GM18951 (cell line): ENCODE measurements around the gene FHIT.

Experiments used
- POLR2A ChIP-seq: IDR thresholded peaks from 4 replicates; pipeline ENCODE4 v1.6.1; 2011; ENCODE audit warnings: mild to moderate bottlenecking; ENCODE audit not compliant: insufficient read length, insufficient read depth; ENCODE audit errors: extremely low read depth
- in situ Hi-C: fragments of 300-500 bp; cut with MboI; formaldehyde crosslinking; loops from one replicate; pipeline ENCODE4 v1.12.0; 2022; ENCODE audit warnings: low sequenced_read_pairs, mixed read lengths, inconsistent platforms; ENCODE audit not compliant: unreplicated experiment

Gene FHIT

DNA sequence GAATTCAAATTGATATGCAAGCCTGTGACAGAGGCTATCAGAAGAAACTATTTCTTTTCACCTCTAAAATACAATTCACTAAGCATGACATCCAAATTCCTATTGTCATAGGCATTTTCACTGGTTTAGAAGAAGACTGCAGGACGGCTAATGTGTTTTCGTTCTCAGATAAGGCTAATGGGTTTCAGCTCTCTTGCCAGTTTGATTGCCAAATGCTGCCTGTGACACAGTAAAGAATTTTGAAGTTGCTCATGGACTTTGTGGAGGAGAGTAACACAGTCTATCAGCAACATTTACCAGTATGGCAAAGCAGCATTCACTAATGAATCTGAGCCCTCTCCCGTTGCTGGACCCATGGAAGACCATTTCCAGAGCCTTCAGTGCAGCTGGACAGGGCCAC is 948.1 kb downstream of the FHIT start:
- in situ Hi-C loops = no loop called here
- TF ChIP-seq POLR2A = no peak

DNA sequence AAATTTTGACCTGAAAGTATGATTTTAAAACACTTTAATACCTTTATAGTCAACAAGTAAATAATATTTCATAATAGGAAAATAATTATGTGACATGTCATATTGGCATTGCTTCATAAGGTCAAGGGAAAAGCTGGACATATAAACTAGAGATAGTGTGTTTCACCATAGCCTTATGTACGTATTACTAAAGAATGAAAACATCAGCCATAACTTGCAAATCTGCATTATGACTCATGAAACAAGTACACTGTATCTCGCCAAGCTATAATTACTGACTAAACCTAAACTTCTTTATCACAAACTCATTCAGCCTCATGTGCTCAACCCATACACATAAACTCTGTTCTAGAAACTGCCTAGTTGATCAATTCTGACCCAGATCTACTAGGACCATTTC is 950.1 kb downstream of the FHIT start:
- TF ChIP-seq POLR2A = no peak

DNA sequence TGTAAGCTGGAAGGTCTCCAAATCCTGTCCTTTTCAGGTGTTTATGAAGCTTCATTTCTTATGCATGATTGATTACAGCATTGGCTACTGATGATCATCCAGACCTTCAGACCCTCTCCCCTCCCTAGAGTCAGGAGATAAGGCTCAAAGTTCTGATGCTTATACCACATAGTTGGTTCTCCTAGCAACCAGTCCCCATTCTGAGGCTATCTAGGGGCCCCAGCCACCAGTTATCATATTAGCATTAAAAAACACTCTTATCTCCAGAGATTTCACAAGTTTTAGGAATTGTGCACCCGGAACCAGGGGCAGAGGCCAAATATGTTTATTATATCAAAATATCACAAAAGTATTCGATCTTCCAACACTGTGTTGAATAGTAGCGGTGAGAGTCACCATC is 953.1 kb downstream of the FHIT start:
- in situ Hi-C loops = no loop called here
- no peak for TF ChIP-seq POLR2A

More for the DNA sequence above, 950.1 kb downstream of the FHIT start:
- in situ Hi-C loops = no loop called here

DNA sequence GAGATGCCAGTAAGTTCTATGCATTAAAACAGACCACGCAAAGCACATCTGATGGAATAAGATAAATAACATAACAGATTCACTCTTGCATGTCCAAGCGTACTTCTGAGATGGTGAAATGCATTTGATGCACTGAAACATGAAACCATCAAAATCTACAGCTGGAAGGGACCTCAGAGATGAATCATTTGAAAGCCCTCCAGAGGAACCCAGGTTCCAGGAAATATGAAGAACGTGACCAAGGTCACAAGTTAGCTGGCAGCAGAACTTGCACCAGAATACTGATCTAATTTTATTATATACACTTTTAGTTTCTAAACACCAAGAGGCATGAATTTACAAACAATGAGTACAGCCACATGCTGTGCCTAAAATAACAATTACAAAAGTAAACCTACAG is 957.1 kb downstream of the FHIT start:
- TF ChIP-seq POLR2A = no peak
- in situ Hi-C loops = no loop called here

DNA sequence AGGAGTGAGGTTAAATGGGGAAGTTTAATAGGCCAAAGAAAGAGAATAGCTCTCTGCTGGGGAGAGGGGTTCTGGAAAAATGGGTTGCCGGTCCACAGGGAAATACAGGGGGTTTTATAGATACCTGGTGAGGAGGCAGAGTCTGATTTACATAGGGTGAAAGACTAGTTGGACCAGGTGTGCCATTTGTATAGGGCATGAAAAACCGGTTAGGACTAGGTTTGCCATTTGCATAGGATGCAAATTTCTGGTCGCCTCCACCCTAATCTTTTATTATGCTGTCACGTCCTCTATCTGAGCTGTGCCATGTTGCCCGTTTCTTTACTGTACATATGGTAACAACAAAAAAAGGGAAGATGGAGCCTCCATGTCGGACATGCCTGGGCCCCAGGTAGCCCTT is 960.1 kb downstream of the FHIT start:
- TF ChIP-seq POLR2A = no peak
- in situ Hi-C loops = no loop called here

DNA sequence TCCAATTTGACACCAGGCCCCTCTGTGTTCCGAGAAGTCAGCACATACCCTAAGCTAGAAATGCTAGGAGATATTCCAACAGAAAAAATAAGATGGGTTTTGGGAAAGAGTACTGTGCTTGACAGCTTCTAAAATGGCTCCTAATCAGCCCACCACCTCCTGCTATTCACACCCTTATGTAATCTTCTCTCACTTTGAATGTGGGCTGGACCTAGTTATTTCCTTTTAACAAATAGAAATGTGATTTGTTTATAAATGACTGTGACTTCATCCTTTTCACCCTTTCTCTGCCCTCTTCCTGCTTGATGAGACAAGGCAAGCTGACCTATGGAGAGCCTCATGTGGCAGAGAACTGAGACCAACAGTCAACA is 961.1 kb downstream of the FHIT start:
- TF ChIP-seq POLR2A = no peak
- in situ Hi-C loops = no loop called here

DNA sequence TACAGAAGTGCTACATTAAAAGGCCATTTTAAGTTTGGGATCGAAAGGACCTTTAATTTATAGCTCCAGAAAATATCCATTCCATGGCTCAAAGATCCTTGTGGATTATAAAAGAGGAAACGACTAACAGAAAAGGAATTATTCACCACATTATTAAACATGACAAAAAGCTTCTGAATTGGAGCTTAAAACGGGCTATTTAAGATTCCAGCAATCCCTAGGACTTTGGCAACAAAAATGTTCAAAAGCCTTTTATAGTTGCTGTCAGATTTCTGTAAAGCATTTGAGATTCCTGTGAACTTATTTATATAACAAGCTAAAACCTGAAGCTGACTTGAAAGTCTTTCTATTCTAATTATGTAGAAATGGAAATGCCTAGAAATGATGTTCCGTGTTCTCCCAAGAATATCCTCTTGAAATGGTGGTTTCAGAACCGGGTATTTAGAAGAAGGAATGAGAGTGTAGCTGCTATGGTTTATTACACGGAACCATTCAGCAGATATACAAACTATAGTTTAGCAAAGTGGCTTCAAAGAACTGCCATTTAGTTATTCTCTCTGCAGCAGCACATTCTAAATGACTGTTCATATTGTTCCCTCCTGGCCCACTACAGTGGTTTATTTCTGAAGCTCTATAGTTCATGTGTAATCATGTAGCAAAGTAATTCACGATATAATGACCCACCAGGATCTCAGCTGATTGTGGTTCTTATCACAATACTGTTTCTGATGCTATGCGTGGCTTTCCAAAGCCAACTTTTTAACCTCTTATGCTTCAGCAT is 961.7 kb downstream of the FHIT start:
- in situ Hi-C loops = no loop called here
- no peak for TF ChIP-seq POLR2A

DNA sequence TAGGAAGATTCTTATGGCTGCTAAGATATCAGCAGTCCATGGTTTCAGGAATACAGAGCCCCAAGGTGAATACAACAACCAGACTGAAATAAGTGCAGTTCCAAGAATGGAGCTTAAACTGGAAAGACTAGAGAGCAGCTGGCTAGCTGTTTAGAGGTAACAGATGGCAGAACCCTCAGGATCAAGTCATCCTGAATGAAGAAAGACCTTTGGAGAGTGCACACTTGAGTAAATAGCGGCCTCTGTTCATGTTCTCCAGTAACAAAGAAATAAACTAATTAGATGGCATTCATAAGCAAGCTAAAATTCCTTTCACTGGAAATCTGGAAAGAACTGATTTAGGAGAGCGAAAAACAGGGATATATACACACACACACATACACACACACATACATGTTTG is 968.4 kb downstream of the FHIT start:
- TF ChIP-seq POLR2A = no peak
- in situ Hi-C loops = no loop called here

DNA sequence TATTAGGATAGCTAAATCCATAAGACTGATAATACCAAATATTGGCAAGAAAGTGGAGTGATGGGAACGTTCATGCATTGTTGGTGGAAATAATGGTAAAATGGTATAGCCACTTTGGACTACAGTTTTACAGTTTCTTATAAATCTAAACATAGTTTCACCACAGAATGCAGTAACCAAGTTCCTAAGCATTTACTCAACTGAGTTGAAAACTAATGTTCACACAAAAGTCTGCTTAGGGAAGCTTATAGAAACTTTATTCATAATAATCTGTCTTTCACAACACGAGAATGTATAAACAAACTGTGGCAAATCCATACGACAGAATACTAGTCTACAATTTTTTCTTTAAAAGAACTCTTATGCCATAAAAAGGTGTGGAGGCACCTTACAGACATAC is 969.3 kb downstream of the FHIT start:
- in situ Hi-C loops = no loop called here
- TF ChIP-seq POLR2A = no peak

DNA sequence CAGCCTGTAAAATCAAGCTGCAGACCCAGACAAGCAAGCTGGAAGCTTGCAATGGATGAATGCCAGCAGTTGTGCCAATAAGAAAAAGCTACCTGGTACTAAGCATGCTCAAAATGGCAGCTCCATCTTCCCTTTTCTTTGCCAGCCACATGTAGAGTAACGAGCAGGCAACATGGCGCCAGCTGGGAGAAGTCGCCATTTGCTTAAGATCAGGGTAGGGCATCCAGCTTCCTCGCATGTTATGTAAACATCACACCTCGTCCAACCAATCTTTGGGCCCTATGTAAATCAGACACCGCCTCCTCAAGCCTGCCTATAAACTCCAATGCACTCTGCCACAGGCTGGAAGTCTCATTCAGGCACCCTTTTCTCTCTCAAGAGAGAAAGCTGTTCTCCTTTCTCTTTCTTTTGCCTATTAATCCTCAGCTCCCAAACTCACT is 973.9 kb downstream of the FHIT start:
- TF ChIP-seq POLR2A = no peak

DNA sequence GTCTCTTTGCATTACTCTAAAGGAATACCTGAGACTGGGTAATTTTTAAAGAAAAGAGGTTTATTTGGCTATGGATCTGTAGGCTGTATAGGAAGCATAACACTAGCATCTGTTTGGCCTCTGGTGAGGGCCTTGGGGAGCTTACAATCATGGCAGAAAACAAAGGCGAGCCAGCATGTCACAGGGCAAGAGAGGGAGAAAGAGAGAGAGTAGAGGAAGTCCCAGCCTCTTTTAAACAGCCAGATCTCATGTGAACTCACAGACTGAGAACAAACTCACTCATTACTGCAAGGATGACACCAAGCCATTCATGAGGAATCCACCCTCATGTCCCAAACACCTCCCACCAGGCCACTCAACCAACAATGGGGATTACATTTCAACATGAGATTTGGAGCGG is 974.6 kb downstream of the FHIT start:
- no peak for TF ChIP-seq POLR2A
- in situ Hi-C loops = no loop called here

More for the DNA sequence above, 973.9 kb downstream of the FHIT start:
- in situ Hi-C loops = no loop called here

DNA sequence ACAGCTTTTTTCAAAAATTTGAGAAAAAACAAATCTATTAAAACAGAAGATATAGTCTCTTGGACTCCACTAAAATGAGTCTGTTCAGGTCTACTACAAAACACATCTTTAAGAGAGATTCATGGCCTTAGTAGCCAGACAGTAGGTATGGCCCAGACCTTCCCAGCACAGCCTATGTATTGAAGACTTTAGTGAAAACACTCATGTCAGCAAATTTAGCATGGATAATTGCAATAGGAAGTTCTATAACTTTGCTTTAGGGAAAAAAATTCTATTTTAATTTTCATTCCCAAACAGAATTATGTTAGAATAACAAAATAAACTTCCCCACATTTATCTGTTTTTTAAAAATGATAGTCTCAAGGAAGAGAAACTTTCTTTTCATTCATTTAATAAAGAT is 976.6 kb downstream of the FHIT start:
- no peak for TF ChIP-seq POLR2A
- in situ Hi-C loops = no loop called here

DNA sequence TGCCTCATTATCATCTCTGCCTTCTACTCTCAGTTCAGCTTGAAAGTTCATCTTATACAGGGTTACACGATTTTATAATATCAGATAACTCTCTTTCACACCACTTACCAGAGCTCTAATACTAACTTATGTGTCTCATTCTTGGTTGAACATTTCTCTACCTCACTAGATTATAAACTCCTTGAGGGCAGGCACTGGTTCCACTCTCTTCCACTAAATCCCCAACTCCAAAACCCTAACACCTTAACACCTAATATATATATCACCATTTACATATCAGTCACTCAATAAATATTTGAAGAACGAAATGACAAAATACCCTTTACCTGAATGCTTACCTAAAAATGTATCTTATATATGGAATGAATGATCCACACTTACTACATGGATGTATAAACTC is 977.2 kb downstream of the FHIT start:
- in situ Hi-C loops = no loop called here
- no peak for TF ChIP-seq POLR2A

DNA sequence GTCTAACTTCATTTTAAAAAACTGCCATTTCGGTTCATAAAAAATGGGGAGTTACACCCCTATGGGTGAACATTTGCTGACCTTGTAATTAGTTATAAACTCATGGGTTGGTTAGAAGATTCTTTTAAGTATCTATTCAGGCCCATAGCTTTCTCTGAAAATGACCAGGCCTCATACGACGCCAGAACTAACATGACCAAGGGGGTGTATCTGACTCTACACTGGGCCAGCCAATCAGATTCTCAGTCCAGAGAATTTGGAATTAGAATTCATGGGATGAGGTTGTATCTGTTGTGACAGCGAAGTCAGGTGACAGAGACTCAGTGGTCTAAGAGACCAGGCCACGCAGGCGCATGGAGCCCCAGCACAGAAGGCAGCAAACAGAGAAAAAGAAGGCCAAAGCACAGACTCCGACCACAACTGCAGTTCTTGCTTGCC is 981.4 kb downstream of the FHIT start:
- in situ Hi-C loops = no loop called here
- TF ChIP-seq POLR2A = no peak
